PC-3 (cell line): ENCODE data around the gene PLA2G2E. TPM values are rescaled to one million over a fixed set of nuclear protein-coding genes. Genes with fewer than 3 reads are reported as not detected.

Experiments used
- ATAC-seq: fragments of 200-7000 bp; cut with Tn5 transposase; 2 replicates; pipeline ENCODE4 v1.9.1; 2020; ENCODE audit warnings: mild to moderate bottlenecking, moderate library complexity
- BruUV-seq: library from RNA; stranded (reverse); fragments of 400-500 nt; replicated peaks from 2 replicates; lab custom pipeline; 2021; lab: Mats Ljungman, UMichigan
- CTCF ChIA-PET: fragments of 300-600 bp; sonication (Branson Sonifier 250); formaldehyde crosslinking; loops from one replicate; lab custom pipeline; 2022; ENCODE audit warnings: antibody characterized with exemption; lab: Charles Lee
- POLR2A ChIA-PET: fragments of 300-600 bp; sonication (Branson Sonifier 250); formaldehyde crosslinking; loops from one replicate; lab custom pipeline; 2022; ENCODE audit warnings: antibody characterized with exemption; ENCODE audit not compliant: unreplicated experiment; lab: Charles Lee
- DNase-seq: peaks from one replicate; pipeline ENCODE4 v3.0.0-alpha.2; 2015
- H2AFZ ChIP-seq: fragments of 300-600 bp; sonication (generic); 2 replicates; pipeline ENCODE4 v1.6.0; 2016; ENCODE audit warnings: antibody characterized with exemption, low read length
- H3F3A ChIP-seq: fragments of 300-600 bp; sonication (generic); one replicate; pipeline ENCODE4 v1.6.0; 2017; ENCODE audit warnings: antibody characterized with exemption, low read length, control low read depth, mild to moderate bottlenecking; ENCODE audit not compliant: unreplicated experiment
- H3K27ac ChIP-seq: fragments of 300-600 bp; sonication (generic); 2 replicates; pipeline ENCODE4 v1.5.1; 2016; ENCODE audit warnings: mild to moderate bottlenecking, low read length
- H3K27me3 ChIP-seq: fragments of 300-600 bp; sonication (generic); 2 replicates; pipeline ENCODE4 v1.6.1; 2016; ENCODE audit warnings: low read length, mixed read lengths
- H3K36me3 ChIP-seq: fragments of 300-600 bp; sonication (generic); 2 replicates; pipeline ENCODE4 v1.6.1; 2016; ENCODE audit warnings: low read depth, mixed run types, low read length, mixed read lengths
- H3K4me1 ChIP-seq: fragments of 300-600 bp; sonication (generic); 2 replicates; pipeline ENCODE4 v1.5.1; 2016; ENCODE audit warnings: low read length; ENCODE audit not compliant: insufficient read depth
- H3K4me2 ChIP-seq: fragments of 300-600 bp; sonication (generic); 2 replicates; pipeline ENCODE4 v1.6.0; 2016; ENCODE audit warnings: low read length
- H3K4me3 ChIP-seq: fragments of 300-600 bp; sonication (generic); 2 replicates; pipeline ENCODE4 v1.5.1; 2016; ENCODE audit warnings: mild to moderate bottlenecking, low read length, mixed read lengths
- H3K79me2 ChIP-seq: fragments of 300-600 bp; sonication (generic); 2 replicates; pipeline ENCODE4 v1.6.1; 2017; ENCODE audit warnings: low read length, mixed read lengths
- H3K9ac ChIP-seq: fragments of 300-600 bp; sonication (generic); 2 replicates; pipeline ENCODE4 v1.6.0; 2016; ENCODE audit warnings: mild to moderate bottlenecking, low read length
- H3K9me2 ChIP-seq: fragments of 300-600 bp; sonication (generic); replicated peaks from 2 replicates; pipeline ENCODE4 v1.6.1; 2016; ENCODE audit warnings: mixed run types, low read length, mixed read lengths
- H3K9me3 ChIP-seq: fragments of 300-600 bp; sonication (generic); 2 replicates; pipeline ENCODE4 v1.6.1; 2016; ENCODE audit warnings: low read length, mixed read lengths
- H4K20me1 ChIP-seq: fragments of 300-600 bp; sonication (generic); 2 replicates; pipeline ENCODE4 v1.6.1; 2016; ENCODE audit warnings: low read length, mixed read lengths
- CTCF ChIP-seq: fragments of 300-600 bp; sonication (generic); conservative IDR thresholded peaks from 2 replicates; pipeline ENCODE4 v1.5.1; 2017; ENCODE audit warnings: antibody characterized with exemption, low read depth, mild to moderate bottlenecking, low read length
- EZH2 ChIP-seq: fragments of 300-600 bp; sonication (generic); IDR thresholded peaks from one replicate; pipeline ENCODE4 v1.6.1; 2017; ENCODE audit warnings: antibody characterized with exemption, mild to moderate bottlenecking, low read length; ENCODE audit not compliant: unreplicated experiment
- EZH2phosphoT487 ChIP-seq: fragments of 300-600 bp; sonication (generic); IDR thresholded peaks from 2 replicates; pipeline ENCODE4 v1.6.1; 2018; ENCODE audit warnings: mild to moderate bottlenecking, antibody characterized with exemption, low read length, borderline replicate concordance
- intact Hi-C: fragments of 100-400 bp; cut with micrococcal nuclease; formaldehyde crosslinking; loops from 2 replicates; pipeline ENCODE4 v1.9.0; 2023
- total RNA-seq: library from RNA; depleted of rRNA; stranded (reverse); fragments of >200 nt; gene quantifications from 2 replicates; pipeline ENCODE4 v1.2.3, GENCODE V29; 2014; rRNA removed

Gene PLA2G2E
- total RNA-seq, 1 experiment from 2014 or later: not detected

- ChIA-PET CTCF (interaction anchor here (0.5 to 1.2 kb wide), 5 partner anchors 10 to 110 kb away, joined by 3 to 12 read pairs (median 4); partner anchors contain the start of gene OTUD3), POLR2A (interaction anchor here (0.5 to 1.0 kb wide), 4 partner anchors 10 to 324 kb away, joined by 3 to 22 read pairs (median 4); partner anchors contain the start of gene OTUD3)
- peak overlapping the region; percentile 70 for H3K9ac ChIP-seq
- H3K4me3 ChIP-seq: no peak overlapping the region
- H3K9me3 ChIP-seq: no peaks in the 10 kb centered on the region
- ATAC-seq (peak; percentile 95), DNase-seq (peak; percentile 98)
- BruUV-seq: no TSS peak
- H3K27ac ChIP-seq: peak overlapping the region; percentile 82
- no peaks in the 10 kb centered on the region for H4K20me1 ChIP-seq
- H3K79me2 ChIP-seq: no peaks in the 10 kb centered on the region
- H3K27me3 ChIP-seq: no peaks in the 10 kb centered on the region
- intact Hi-C loops: loop anchor here (1.0 to 2.0 kb wide), 5 partner anchors 26 to 157 kb away; partner anchors contain the start of gene TMCO4
- no peaks in the 10 kb centered on the region for H3F3A ChIP-seq
- peak overlapping the region; percentile 51 for H3K4me2 ChIP-seq
- TF ChIP-seq EZH2 (no peak), CTCF (peak; percentile 77), EZH2phosphoT487 (no peak)
- H3K9me2 ChIP-seq: no peaks in the 10 kb centered on the region
- no peaks in the 10 kb centered on the region for H3K36me3 ChIP-seq
- peaks cover 35% of the 10 kb centered on the region for H3K4me1 ChIP-seq
- peak overlapping the region; percentile 23; the same call in 1 of the 2 replicates for H2AFZ ChIP-seq
Measured at GRCh38 chr1:19872190-19872589, 51.2 kb downstream of the PLA2G2E start.

Other genes with a start within 250 kb of the PLA2G2E start
- gene TMCO4, start 123.7 kb downstream of the PLA2G2E start, total RNA-seq: 16.0 and 19.7 TPM in 2 replicates
- 0.69 TPM in 1 of 2 replicates, not detected in the other for gene RNF186, start 108.3 kb downstream of the PLA2G2E start, total RNA-seq
- 9.7 and 9.9 TPM in 2 replicates for gene OTUD3, start 41.2 kb downstream of the PLA2G2E start, total RNA-seq
- gene PLA2G2A, start 56.0 kb upstream of the PLA2G2E start, total RNA-seq: not detected in 2 replicates
- not detected in 2 replicates for gene PLA2G5, start 146.6 kb upstream of the PLA2G2E start, total RNA-seq
- not detected in 2 replicates for gene PLA2G2D, start 195.9 kb upstream of the PLA2G2E start, total RNA-seq
- 0.18 TPM in 1 of 2 replicates, not detected in the other for gene PLA2G2F, start 215.7 kb upstream of the PLA2G2E start, total RNA-seq